Tibial nerve (tissue), 4 donors: ENCODE measurements around the gene JTB.

Source experiments
- CTCF ChIP-seq, 5 experiments: fragments of 200-600 bp in 3 of 5; fragments of 450-650 bp in 2 of 5; sonication (generic) in 3 of 5; IDR thresholded peaks; one replicate each; pipeline ENCODE4 v1.5.1; 2016 to 2019; ENCODE audit warnings: antibody characterized with exemption in 5 of 5, mild to moderate bottlenecking in 3 of 5, moderate library complexity in 2 of 5
- EP300 ChIP-seq, 2 donors: sonication (generic); formaldehyde crosslinking; IDR thresholded peaks; one replicate each; pipeline ENCODE4 v1.6.1; 2017; ENCODE audit warnings: antibody characterized with exemption in 2 of 2, mild to moderate bottlenecking in 1 of 2
- POLR2A ChIP-seq, 2 donors: fragments of 450-650 bp; IDR thresholded peaks; one replicate each; pipeline ENCODE4 v1.6.1; 2017; ENCODE audit warnings: antibody characterized with exemption in 2 of 2, mild to moderate bottlenecking in 2 of 2, moderate library complexity in 2 of 2

- TF ChIP-seq EP300 (IDR thresholded peaks at IDR 0.05) = no peak
- TF ChIP-seq CTCF (IDR thresholded peaks at IDR 0.05) = no peak
- TF ChIP-seq POLR2A (IDR thresholded peaks at IDR 0.05) = no peak
Measured at GRCh38 chr1:153945131-153945794, 32.2 kb downstream of the JTB start.
